HEK293 (cell line): ENCODE data around the gene PDLIM1.

Experiments
- AEBP2 ChIP-seq: fragments of 450-650 bp; formaldehyde crosslinking; IDR thresholded peaks from 2 replicates; pipeline ENCODE4 v1.5.1; 2016; ENCODE audit warnings: missing biosample characterization, missing genetic modification characterization, borderline replicate concordance
- EGR2 ChIP-seq: fragments of 450-650 bp; formaldehyde crosslinking; IDR thresholded peaks from 2 replicates; pipeline ENCODE4 v1.5.1; 2016; ENCODE audit warnings: low read depth, missing biosample characterization, missing genetic modification characterization
- KLF1 ChIP-seq: fragments of 450-650 bp; formaldehyde crosslinking; IDR thresholded peaks from 2 replicates; pipeline ENCODE4 v1.5.1; 2016; ENCODE audit warnings: missing biosample characterization, missing genetic modification characterization
- PRDM10 ChIP-seq: fragments of 450-650 bp; formaldehyde crosslinking; IDR thresholded peaks from 2 replicates; pipeline ENCODE4 v1.5.1; 2016; ENCODE audit warnings: missing biosample characterization, missing genetic modification characterization
- PRDM6 ChIP-seq: fragments of 450-650 bp; formaldehyde crosslinking; IDR thresholded peaks from 2 replicates; pipeline ENCODE4 v1.5.1; 2017; ENCODE audit warnings: missing biosample characterization, missing genetic modification characterization
- REPIN1 ChIP-seq: fragments of 450-650 bp; formaldehyde crosslinking; IDR thresholded peaks from 2 replicates; pipeline ENCODE4 v1.5.1; 2017; ENCODE audit warnings: missing biosample characterization, missing genetic modification characterization, low read depth
- REST ChIP-seq: fragments of 450-650 bp; formaldehyde crosslinking; IDR thresholded peaks from 2 replicates; pipeline ENCODE4 v1.5.1; 2016; ENCODE audit warnings: missing biosample characterization, missing genetic modification characterization
- SETDB1 ChIP-seq: IDR thresholded peaks from one replicate; pipeline ENCODE4 v1.6.1; 2017; ENCODE audit warnings: mild to moderate bottlenecking, low read length, moderate library complexity, mixed read lengths; ENCODE audit not compliant: insufficient read length
- SP7 ChIP-seq: fragments of 450-650 bp; formaldehyde crosslinking; IDR thresholded peaks from 2 replicates; pipeline ENCODE4 v1.5.1; 2016; ENCODE audit warnings: missing biosample characterization, missing genetic modification characterization
- TCF7L2 ChIP-seq: IDR thresholded peaks from 2 replicates; pipeline ENCODE4 v1.6.1; 2011; ENCODE audit warnings: low read depth, mild to moderate bottlenecking, inconsistent platforms, low read length, moderate library complexity, borderline replicate concordance
- ZIC2 ChIP-seq: fragments of 450-650 bp; formaldehyde crosslinking; IDR thresholded peaks from 2 replicates; pipeline ENCODE4 v1.5.1; 2016; ENCODE audit warnings: missing biosample characterization, missing genetic modification characterization
- ZNF133 ChIP-seq: fragments of 450-650 bp; formaldehyde crosslinking; IDR thresholded peaks from 2 replicates; pipeline ENCODE4 v1.5.1; 2016; ENCODE audit warnings: missing biosample characterization, missing genetic modification characterization
- ZNF155 ChIP-seq: fragments of 450-650 bp; formaldehyde crosslinking; IDR thresholded peaks from 2 replicates; pipeline ENCODE4 v1.5.1; 2016; ENCODE audit warnings: missing biosample characterization, missing genetic modification characterization
- ZNF19 ChIP-seq: fragments of 450-650 bp; formaldehyde crosslinking; IDR thresholded peaks from 2 replicates; pipeline ENCODE4; 2016; ENCODE audit warnings: missing biosample characterization, missing genetic modification characterization, low read depth
- ZNF23 ChIP-seq: fragments of 450-650 bp; formaldehyde crosslinking; IDR thresholded peaks from 2 replicates; pipeline ENCODE4 v1.5.1; 2016; ENCODE audit warnings: missing biosample characterization, missing genetic modification characterization, borderline replicate concordance
- ZNF239 ChIP-seq: fragments of 450-650 bp; formaldehyde crosslinking; IDR thresholded peaks from 2 replicates; pipeline ENCODE4 v1.5.1; 2016; ENCODE audit warnings: missing biosample characterization, missing genetic modification characterization
- ZNF24 ChIP-seq: fragments of 450-650 bp; formaldehyde crosslinking; IDR thresholded peaks from 2 replicates; pipeline ENCODE4 v1.5.1; 2016; ENCODE audit warnings: missing biosample characterization, missing genetic modification characterization
- ZNF248 ChIP-seq: fragments of 450-650 bp; formaldehyde crosslinking; IDR thresholded peaks from 2 replicates; pipeline ENCODE4 v1.5.1; 2017; ENCODE audit warnings: missing biosample characterization, missing genetic modification characterization
- ZNF266 ChIP-seq: fragments of 450-650 bp; formaldehyde crosslinking; IDR thresholded peaks from 2 replicates; pipeline ENCODE4 v1.5.1; 2016; ENCODE audit warnings: missing biosample characterization, missing genetic modification characterization, low read depth
- ZNF280C ChIP-seq: fragments of 450-650 bp; formaldehyde crosslinking; IDR thresholded peaks from 2 replicates; pipeline ENCODE4 v1.5.1; 2016; ENCODE audit warnings: missing biosample characterization, missing genetic modification characterization
- ZNF37A ChIP-seq: fragments of 450-650 bp; IDR thresholded peaks from 2 replicates; pipeline ENCODE4 v1.5.1; 2018; ENCODE audit warnings: missing biosample characterization, missing genetic modification characterization
- ZNF394 ChIP-seq: fragments of 450-650 bp; formaldehyde crosslinking; IDR thresholded peaks from 2 replicates; pipeline ENCODE4 v1.5.1; 2016; ENCODE audit warnings: missing biosample characterization, missing genetic modification characterization, mild to moderate bottlenecking, moderate library complexity, borderline replicate concordance
- ZNF510 ChIP-seq: fragments of 450-650 bp; formaldehyde crosslinking; IDR thresholded peaks from 2 replicates; pipeline ENCODE4 v1.5.1; 2018; ENCODE audit warnings: mild to moderate bottlenecking, missing genetic modification characterization, missing biosample characterization; ENCODE audit not compliant: insufficient replicate concordance
- ZNF548 ChIP-seq: fragments of 450-650 bp; formaldehyde crosslinking; IDR thresholded peaks from 2 replicates; pipeline ENCODE4 v1.5.1; 2016; ENCODE audit warnings: missing biosample characterization, missing genetic modification characterization
- ZNF747 ChIP-seq: fragments of 450-650 bp; formaldehyde crosslinking; IDR thresholded peaks from 2 replicates; pipeline ENCODE4 v1.5.1; 2016; ENCODE audit warnings: missing biosample characterization, missing genetic modification characterization
- ZSCAN18 ChIP-seq: fragments of 450-650 bp; formaldehyde crosslinking; IDR thresholded peaks from 2 replicates; pipeline ENCODE4 v1.5.1; 2016; ENCODE audit warnings: missing biosample characterization, missing genetic modification characterization

PDLIM1 gene

GRCh38 chr10:95266674-95267095 lies 24.1 kb downstream of the PDLIM1 start (continued):
- TF ChIP-seq ZNF239 (tag by site-specific recombination) (no peak), ZNF747 (tag by site-specific recombination) (no peak), ZNF24 (tag by site-specific recombination) (no peak), REST (tag by site-specific recombination) (no peak), ZNF394 (tag by site-specific recombination) (0 out of 2 replicates have a peak, but pooled peaks have one; percentile 32), ZNF548 (tag by site-specific recombination) (no peak), PRDM6 (tag by site-specific recombination) (peak; percentile 86), AEBP2 (tag by site-specific recombination) (no peak), ZNF266 (tag by site-specific recombination) (no peak), ZIC2 (tag by site-specific recombination) (no peak), ZNF23 (tag by site-specific recombination) (no peak), ZNF19 (tag by site-specific recombination) (no peak), ZSCAN18 (tag by site-specific recombination) (no peak), ZNF510 (tag by site-specific recombination) (no peak), SETDB1 (no peak), ZNF248 (tag by site-specific recombination) (no peak), PRDM10 (tag by site-specific recombination) (0 out of 2 replicates have a peak, but pooled peaks have one; percentile 8), ZNF37A (no peak), ZNF280C (no peak), TCF7L2 (no peak), KLF1 (tag by site-specific recombination) (peak; percentile 80), SP7 (peak; percentile 78), REPIN1 (tag by site-specific recombination) (no peak), ZNF133 (tag by site-specific recombination) (no peak), EGR2 (tag by site-specific recombination) (no peak), ZNF155 (tag by site-specific recombination) (no peak)
